Stomach smooth muscle (tissue), 2 donors: ENCODE results near the gene IL5RA.

Source experiments
- H3K27ac ChIP-seq: one replicate; pipeline ENCODE4 v1.7.0; 2013; ENCODE audit warnings: mild to moderate bottlenecking, low read length, inconsistent platforms
- H3K27me3 ChIP-seq, 2 donors: one replicate each; pipeline ENCODE4 v1.7.0; 2013; ENCODE audit warnings: low read length in 2 of 2; ENCODE audit not compliant: insufficient read depth in 2 of 2, control insufficient read depth in 1 of 2
- H3K36me3 ChIP-seq, 2 donors: one replicate each; pipeline ENCODE4 v1.7.0; 2013; ENCODE audit warnings: low read length in 2 of 2; ENCODE audit not compliant: control insufficient read depth in 2 of 2, insufficient read depth in 2 of 2
- H3K4me1 ChIP-seq: one replicate; pipeline ENCODE4 v1.7.0; 2013; ENCODE audit warnings: low read length; ENCODE audit not compliant: control insufficient read depth, insufficient read depth
- H3K4me3 ChIP-seq, 2 donors: one replicate each; pipeline ENCODE4 v1.7.0; 2013; ENCODE audit warnings: low read length in 2 of 2
- H3K9ac ChIP-seq, 2 donors: one replicate each; pipeline ENCODE4 v1.7.0; 2013; ENCODE audit warnings: low read length in 2 of 2, mild to moderate bottlenecking in 1 of 2
- H3K9me3 ChIP-seq, 2 donors: one replicate each; pipeline ENCODE4 v1.7.0; 2013; ENCODE audit warnings: low read length in 2 of 2; ENCODE audit not compliant: control insufficient read depth in 2 of 2
- donor health status: healthy.
- donor health status: Pancreatic carcinoma.

Gene IL5RA

GRCh38 chr3:3107181-3107580, 3.0 kb downstream of the IL5RA start:
- H3K9me3 ChIP-seq = no peaks in the 10 kb centered on the region
- no peak overlapping the region for H3K4me3 ChIP-seq
- H3K9ac ChIP-seq = no peak overlapping the region
- H3K27me3 ChIP-seq = no peaks in the 10 kb centered on the region
- no peaks in the 10 kb centered on the region for H3K4me1 ChIP-seq
- no peaks in the 10 kb centered on the region for H3K36me3 ChIP-seq
- no peak overlapping the region for H3K27ac ChIP-seq

- no peaks in the 10 kb centered on the region for H3K4me1 ChIP-seq
- no peaks in the 10 kb centered on the region for H3K9me3 ChIP-seq
- no peaks in the 10 kb centered on the region for H3K36me3 ChIP-seq
- no peaks in the 10 kb centered on the region for H3K27me3 ChIP-seq
- H3K9ac ChIP-seq = no peak overlapping the region
- H3K27ac ChIP-seq = no peak overlapping the region
- no peak overlapping the region for H3K4me3 ChIP-seq
These were observed 4.4 kb downstream of the IL5RA start for GRCh38 chr3:3105815-3106214.

GRCh38 chr3:3105246-3105645, 4.9 kb downstream of the IL5RA start:
- no peak overlapping the region for H3K4me3 ChIP-seq
- no peak overlapping the region for H3K9ac ChIP-seq
- H3K4me1 ChIP-seq = no peaks in the 10 kb centered on the region
- H3K27ac ChIP-seq = no peak overlapping the region
- H3K9me3 ChIP-seq = no peaks in the 10 kb centered on the region
- no peaks in the 10 kb centered on the region for H3K36me3 ChIP-seq
- no peaks in the 10 kb centered on the region for H3K27me3 ChIP-seq

GRCh38 chr3:3102751-3103150, 7.4 kb downstream of the IL5RA start:
- Histone ChIP-seq H3K9ac (no peak overlapping the region), H3K9me3 (no peaks in the 10 kb centered on the region)

GRCh38 chr3:3101660-3102458, 8.3 kb downstream of the IL5RA start:
- Histone ChIP-seq H3K27ac (no peak overlapping the region), H3K9ac (no peak overlapping the region), H3K36me3 (no peaks in the 10 kb centered on the region), H3K4me3 (no peak overlapping the region), H3K27me3 (no peaks in the 10 kb centered on the region), H3K4me1 (no peaks in the 10 kb centered on the region), H3K9me3 (no peaks in the 10 kb centered on the region)

More at GRCh38 chr3:3102751-3103150, 7.4 kb downstream of the IL5RA start:
- Histone ChIP-seq H3K4me3 (no peak overlapping the region), H3K36me3 (no peaks in the 10 kb centered on the region), H3K27me3 (no peaks in the 10 kb centered on the region), H3K4me1 (no peaks in the 10 kb centered on the region), H3K27ac (no peak overlapping the region)

- no peak overlapping the region for H3K27ac ChIP-seq
- no peaks in the 10 kb centered on the region for H3K27me3 ChIP-seq
- no peaks in the 10 kb centered on the region for H3K36me3 ChIP-seq
- H3K4me1 ChIP-seq = no peaks in the 10 kb centered on the region
- H3K9ac ChIP-seq = no peak overlapping the region
- no peaks in the 10 kb centered on the region for H3K9me3 ChIP-seq
- no peak overlapping the region for H3K4me3 ChIP-seq
These were observed 12.2 kb downstream of the IL5RA start for GRCh38 chr3:3097958-3098357.

GRCh38 chr3:3089017-3089416, 21.2 kb downstream of the IL5RA start:
- Histone ChIP-seq H3K4me3 (no peak overlapping the region), H3K27me3 (no peaks in the 10 kb centered on the region), H3K4me1 (no peaks in the 10 kb centered on the region), H3K36me3 (no peaks in the 10 kb centered on the region), H3K9me3 (no peaks in the 10 kb centered on the region), H3K9ac (no peak overlapping the region), H3K27ac (no peak overlapping the region)

- no peaks in the 10 kb centered on the region for H3K4me1 ChIP-seq
- no peaks in the 10 kb centered on the region for H3K36me3 ChIP-seq
- H3K4me3 ChIP-seq = no peak overlapping the region
- no peak overlapping the region for H3K27ac ChIP-seq
- no peaks in the 10 kb centered on the region for H3K27me3 ChIP-seq
- no peak overlapping the region for H3K9ac ChIP-seq
- H3K9me3 ChIP-seq = no peaks in the 10 kb centered on the region
These were observed 22.3 kb downstream of the IL5RA start for GRCh38 chr3:3087716-3088465.

GRCh38 chr3:3087279-3087678, 22.9 kb downstream of the IL5RA start:
- no peak overlapping the region for H3K27ac ChIP-seq
- H3K36me3 ChIP-seq = no peaks in the 10 kb centered on the region
- no peaks in the 10 kb centered on the region for H3K9me3 ChIP-seq
- no peak overlapping the region for H3K9ac ChIP-seq
- no peaks in the 10 kb centered on the region for H3K4me1 ChIP-seq
- no peaks in the 10 kb centered on the region for H3K27me3 ChIP-seq
- H3K4me3 ChIP-seq = no peak overlapping the region

- Histone ChIP-seq H3K9me3 (no peaks in the 10 kb centered on the region), H3K4me3 (no peak overlapping the region), H3K27ac (no peak overlapping the region), H3K27me3 (no peaks in the 10 kb centered on the region), H3K4me1 (no peaks in the 10 kb centered on the region), H3K36me3 (no peaks in the 10 kb centered on the region), H3K9ac (no peak overlapping the region)
These were observed 23.9 kb downstream of the IL5RA start for GRCh38 chr3:3086239-3086638.

GRCh38 chr3:3085782-3086181, 24.4 kb downstream of the IL5RA start:
- no peaks in the 10 kb centered on the region for H3K4me1 ChIP-seq
- H3K9ac ChIP-seq = no peak overlapping the region
- no peaks in the 10 kb centered on the region for H3K9me3 ChIP-seq
- H3K36me3 ChIP-seq = no peaks in the 10 kb centered on the region
- no peak overlapping the region for H3K27ac ChIP-seq
- no peak overlapping the region for H3K4me3 ChIP-seq
- H3K27me3 ChIP-seq = no peaks in the 10 kb centered on the region
